Activated CD4-positive, alpha-beta T cell treated with anti-CD3 and anti-CD28 coated beads for 48 hours (primary cell): ENCODE data around the gene MAST4.

Experiments used
- DNase-seq: peaks from one replicate; pipeline ENCODE4 v3.0.0-alpha.2; 2020

Gene MAST4

GRCh38 chr5:67003685-67003934 lies 407.4 kb downstream of the MAST4 start:
- DNase-seq, result no peak

GRCh38 chr5:67003935-67004729 lies 407.9 kb downstream of the MAST4 start:
- DNase-seq, result peak; percentile 93

GRCh38 chr5:67004730-67005350 lies 408.6 kb downstream of the MAST4 start:
- DNase-seq, result no peak

- no peak for DNase-seq
Observed at GRCh38 chr5:67005737-67006499, 409.7 kb downstream of the MAST4 start.

GRCh38 chr5:67006500-67006848 lies 410.3 kb downstream of the MAST4 start:
- DNase-seq, result no peak

GRCh38 chr5:67009028-67009427 lies 412.8 kb downstream of the MAST4 start:
- no peak for DNase-seq

GRCh38 chr5:67010684-67011409 lies 414.7 kb downstream of the MAST4 start:
- peak; percentile 54 for DNase-seq

- no peak for DNase-seq
Observed at GRCh38 chr5:67011422-67011821, 415.2 kb downstream of the MAST4 start.

GRCh38 chr5:67012171-67012570 lies 416.0 kb downstream of the MAST4 start:
- DNase-seq, result peak; percentile 39

GRCh38 chr5:67013719-67014118 lies 417.5 kb downstream of the MAST4 start:
- DNase-seq, result no peak

- no peak for DNase-seq
Observed at GRCh38 chr5:67014191-67014590, 418.0 kb downstream of the MAST4 start.

- DNase-seq, result no peak
Observed at GRCh38 chr5:67014957-67015400, 418.8 kb downstream of the MAST4 start.

GRCh38 chr5:67015541-67016191 lies 419.5 kb downstream of the MAST4 start:
- no peak for DNase-seq

- no peak for DNase-seq
Observed at GRCh38 chr5:67019065-67019845, 423.1 kb downstream of the MAST4 start.

- DNase-seq, result no peak
Observed at GRCh38 chr5:67020096-67020615, 424.0 kb downstream of the MAST4 start.

- DNase-seq, result no peak
Observed at GRCh38 chr5:67021031-67021430, 424.8 kb downstream of the MAST4 start.

GRCh38 chr5:67021521-67021920 lies 425.3 kb downstream of the MAST4 start:
- DNase-seq, result no peak

GRCh38 chr5:67021962-67022361 lies 425.8 kb downstream of the MAST4 start:
- no peak for DNase-seq

- DNase-seq, result no peak
Observed at GRCh38 chr5:67025457-67025856, 429.3 kb downstream of the MAST4 start.

- no peak for DNase-seq
Observed at GRCh38 chr5:67026278-67026677, 430.1 kb downstream of the MAST4 start.

- DNase-seq, result no peak
Observed at GRCh38 chr5:67027171-67027570, 431.0 kb downstream of the MAST4 start.

- peak; percentile 31 for DNase-seq
Observed at GRCh38 chr5:67028371-67028770, 432.2 kb downstream of the MAST4 start.
